Activated CD4-positive, alpha-beta T cell treated with anti-CD3 and anti-CD28 coated beads for 24 hours (primary cell): ENCODE measurements around the gene SLC66A2.
"Not testable (repeated sequence)": the region's sequence is repeated elsewhere in the genome, so short reads cannot be mapped to it uniquely, and the experiment has no call there.

ENCODE experiments used
- DNase-seq, 2 donors: peaks; one replicate each; pipeline ENCODE4 v3.0.0-alpha.2; 2020; ENCODE audit warnings: low read depth in 2 of 2

Gene SLC66A2

DNA sequence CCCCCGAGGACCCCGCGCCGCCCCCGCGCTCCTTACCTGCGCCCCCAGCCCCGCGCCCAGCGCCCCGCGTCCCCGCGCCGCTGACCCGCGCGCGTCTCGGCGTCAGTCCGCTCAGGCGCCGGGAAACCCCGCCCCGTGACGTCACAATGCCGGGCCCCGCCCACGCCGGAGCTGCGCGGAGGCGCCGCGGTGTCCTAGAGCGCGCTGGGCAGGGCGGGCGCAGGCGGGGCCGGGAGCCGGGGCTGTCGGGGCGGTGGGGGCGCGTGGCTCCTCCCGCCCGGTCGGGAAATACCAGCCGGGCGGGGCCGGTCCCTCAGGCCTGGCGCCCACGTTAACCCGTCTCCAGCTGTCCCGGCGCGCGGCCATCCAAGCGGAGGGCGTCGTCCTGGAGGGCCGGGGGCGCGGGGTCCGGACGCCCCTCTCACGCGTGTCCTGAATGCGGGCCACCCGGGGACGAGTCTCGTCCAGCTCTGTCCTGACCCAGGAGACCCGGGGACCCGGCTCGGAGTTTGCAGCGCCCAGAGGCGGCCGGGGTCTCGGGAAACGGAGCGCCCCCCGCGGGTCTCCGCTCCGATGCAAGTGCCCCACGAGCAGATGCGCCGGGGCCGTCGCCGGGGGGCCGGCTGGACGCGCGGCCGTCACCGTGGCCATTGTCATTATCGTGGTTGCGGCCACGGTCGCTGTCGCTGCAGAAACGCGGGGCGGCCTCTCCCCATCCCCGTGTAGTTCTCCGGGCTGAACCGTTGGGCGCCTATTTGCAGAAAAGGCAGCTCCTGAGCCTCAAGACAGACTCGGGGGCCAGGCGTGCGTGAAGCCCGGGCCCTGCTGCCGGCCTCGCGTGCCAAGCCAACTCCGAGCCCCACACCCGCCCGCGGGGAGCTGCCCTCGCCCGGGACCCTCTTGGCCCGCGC is at the start of gene SLC66A2:
Gene SLC66A2 (minus strand): TSS at position 109 of the 911 bp plus-strand sequence. CDS start 727 bp downstream, outside the sequence.
- DNase-seq, result peak; percentile 94

DNA sequence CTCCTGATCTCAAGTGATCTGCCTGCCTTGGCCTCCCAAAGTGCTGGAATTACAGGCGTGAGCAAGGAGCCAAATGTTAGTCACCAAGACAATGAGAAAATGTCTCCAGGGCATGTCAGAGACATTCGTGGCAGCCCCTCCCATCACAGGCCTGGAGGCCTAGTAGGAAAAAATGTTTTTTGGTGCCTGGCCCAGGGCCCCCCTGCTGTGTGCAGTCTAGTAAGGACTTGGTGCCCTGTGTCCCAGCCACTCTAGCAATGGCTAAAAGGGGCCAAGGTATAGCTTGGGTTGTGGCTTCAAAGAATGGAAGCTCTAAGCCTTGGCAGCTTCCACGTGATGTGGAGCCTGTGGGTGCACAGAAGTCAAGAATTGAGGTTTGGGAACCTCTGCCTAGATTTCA is 49.4 kb upstream of the SLC66A2 start:
- no peak for DNase-seq

DNA sequence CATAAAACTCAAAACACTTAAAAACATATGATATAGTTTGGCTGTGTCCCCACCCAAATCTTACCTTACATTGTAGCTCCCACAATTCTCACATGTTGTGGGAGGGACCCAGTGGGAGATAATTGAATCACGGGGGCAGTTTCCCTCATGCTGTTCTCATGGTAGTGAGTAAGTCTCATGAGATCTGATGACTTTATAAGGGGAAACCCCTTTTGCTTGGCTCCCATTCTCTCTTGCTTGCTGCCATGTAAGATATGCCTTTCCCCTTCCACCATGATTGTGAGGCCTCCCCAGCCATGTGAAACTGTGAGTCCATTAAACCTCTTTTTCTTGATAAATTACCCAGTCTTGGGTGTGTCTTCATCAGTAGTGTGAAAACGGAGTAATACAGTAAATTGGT is 48.2 kb upstream of the SLC66A2 start:
- DNase-seq, result not testable (repeated sequence)

DNA sequence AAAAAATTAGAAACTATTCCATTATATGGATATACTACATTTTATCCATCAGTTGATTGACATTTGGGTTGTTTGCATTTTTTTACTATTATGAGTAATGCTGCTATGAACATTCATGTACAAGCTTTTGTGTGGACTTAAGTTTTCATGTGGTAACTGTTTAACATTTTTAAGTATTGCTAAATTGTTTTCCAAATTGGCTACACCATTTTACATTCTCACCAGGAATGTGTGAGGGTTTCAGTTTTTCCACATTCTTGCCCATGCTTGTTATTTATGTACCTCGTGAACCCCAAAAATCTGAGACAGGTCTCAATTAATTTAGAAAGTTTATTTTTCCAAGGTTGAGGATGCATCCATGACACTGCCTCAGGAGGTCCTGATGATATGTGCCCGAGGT is 40.0 kb upstream of the SLC66A2 start:
- no peak for DNase-seq

DNA sequence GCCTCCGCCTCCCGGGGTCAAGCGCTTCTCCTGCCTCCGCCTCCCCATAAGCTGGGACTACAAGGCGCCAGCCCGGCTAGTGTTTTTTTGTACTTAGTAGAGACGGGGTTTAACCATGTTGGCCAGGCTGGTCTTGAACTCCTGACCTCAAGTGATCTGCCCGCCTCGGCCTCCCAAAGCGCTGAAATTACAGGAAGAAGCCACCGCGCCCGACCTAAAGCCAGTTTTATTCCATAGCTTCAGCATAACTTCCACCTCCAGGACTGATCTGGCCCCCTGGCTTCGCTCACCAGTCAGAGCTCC is 37.7 kb upstream of the SLC66A2 start:
- no peak for DNase-seq

DNA sequence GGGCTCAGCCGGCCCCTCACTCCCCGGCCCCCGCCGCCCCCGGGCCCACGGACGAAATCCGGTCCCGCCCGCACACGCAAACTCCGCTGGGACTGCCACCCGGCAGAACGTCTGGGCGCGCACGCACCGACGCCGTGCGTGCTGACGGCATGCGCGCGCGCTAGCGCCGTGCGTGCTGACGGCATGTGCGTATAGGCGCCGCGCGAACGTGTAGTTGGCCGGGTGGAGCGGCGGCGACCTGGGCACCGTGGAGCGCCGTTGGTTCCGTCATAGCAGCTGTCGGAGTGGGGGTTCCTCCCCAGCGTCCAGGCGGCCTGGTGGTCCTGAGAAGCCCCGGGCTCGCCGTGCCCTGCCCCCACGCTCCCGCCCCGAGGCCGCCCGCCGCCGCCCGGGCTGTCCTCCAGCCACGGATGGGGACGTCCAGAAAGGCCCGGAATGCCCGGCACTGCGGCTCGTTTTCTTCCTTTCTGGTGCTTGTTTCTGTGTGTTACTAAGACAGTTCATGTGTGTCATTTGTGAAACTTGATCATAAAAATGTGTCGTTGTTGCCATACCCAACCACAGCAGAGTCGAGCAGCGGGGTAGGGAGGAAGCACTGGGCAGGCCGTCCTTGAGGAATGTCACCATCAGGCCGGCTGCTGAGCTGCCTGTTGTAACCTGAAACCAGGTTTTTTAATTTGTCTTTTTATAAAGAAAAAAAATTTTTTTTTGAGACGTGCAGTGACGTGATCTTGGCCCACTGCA is 37.2 kb upstream of the SLC66A2 start, which contains the start of gene TXNL4A:
Gene TXNL4A (minus strand): TSS at position 113 of the 744 bp plus-strand sequence. CDS start 171 bp downstream, outside the sequence.
- DNase-seq, result peak; percentile 69 to 79

DNA sequence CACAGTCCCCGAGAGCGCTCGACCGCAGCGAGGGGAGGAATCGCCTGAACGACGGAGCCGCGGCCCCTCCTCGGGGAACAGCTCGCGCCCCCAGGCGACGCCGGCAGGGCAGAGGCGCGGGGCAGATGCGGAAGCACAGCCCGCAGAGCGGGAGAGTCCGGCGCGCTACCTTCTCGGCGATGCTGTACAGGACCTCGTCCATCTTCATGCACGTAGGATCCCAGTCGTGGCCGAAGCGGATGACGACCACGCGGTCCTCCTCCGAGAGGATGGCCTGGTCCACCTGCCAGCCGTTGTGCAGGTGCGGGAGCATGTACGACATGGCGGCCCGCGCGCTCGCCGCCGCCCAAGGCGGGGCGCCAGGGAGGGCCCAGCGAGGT is 36.6 kb upstream of the SLC66A2 start:
- peak; percentile 34 to 35 for DNase-seq

DNA sequence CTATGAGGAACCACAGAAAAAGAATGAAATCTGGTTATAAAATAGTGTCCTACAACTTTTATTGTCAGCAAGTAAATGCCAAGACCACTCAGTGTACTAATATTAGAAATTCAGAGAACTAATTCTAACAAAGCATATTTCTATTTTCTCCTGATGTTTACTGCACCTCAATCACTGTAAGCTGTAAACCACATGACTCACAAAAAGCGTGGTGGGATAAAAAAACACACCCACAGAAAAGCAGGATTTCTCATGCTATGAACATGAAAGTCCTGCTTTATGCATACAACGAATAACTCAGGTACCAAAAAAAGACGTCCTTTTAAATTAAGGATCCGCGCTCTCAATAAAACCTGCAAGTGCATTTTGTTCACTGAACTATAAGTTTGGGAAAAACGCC is 36.1 kb upstream of the SLC66A2 start:
- no peak for DNase-seq

DNA sequence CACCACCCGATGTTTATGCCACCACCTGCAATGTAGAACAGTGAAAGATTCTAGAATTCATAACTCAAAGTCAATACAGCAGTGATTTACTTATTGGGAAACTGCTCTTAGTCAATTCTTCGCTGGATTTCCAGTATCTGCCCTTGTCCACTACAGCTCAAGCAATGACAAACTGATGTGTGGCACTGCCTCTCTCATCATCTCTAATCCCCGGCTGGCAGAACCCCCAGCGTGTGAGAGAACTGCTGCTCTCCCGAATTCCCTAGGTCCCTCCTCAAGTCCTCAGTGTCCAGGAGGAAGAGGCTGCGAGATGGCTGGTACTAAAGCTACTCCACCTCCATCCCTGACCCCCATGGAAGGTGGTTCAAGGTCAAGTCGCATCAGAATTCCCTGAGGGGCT is 35.3 kb upstream of the SLC66A2 start:
- no peak for DNase-seq

DNA sequence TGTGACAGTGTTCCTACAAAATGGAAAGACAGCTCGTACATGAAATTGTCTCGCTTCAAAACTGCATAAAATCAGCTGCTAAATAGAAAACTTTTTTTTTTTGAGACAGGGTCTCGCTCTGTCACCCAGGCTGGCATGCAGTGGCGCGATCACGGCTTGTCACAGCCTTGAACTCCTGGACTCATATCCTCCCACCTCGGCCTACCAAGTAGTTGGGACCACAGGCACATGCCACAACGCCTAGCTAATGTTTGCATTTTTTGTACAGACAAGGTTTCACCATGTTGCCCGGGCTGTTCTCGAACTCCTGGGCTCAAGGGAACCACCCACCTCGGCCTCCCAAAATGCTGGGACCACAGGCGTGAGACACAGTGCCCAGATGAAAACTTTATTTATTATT is 33.7 kb upstream of the SLC66A2 start:
- no peak for DNase-seq

DNA sequence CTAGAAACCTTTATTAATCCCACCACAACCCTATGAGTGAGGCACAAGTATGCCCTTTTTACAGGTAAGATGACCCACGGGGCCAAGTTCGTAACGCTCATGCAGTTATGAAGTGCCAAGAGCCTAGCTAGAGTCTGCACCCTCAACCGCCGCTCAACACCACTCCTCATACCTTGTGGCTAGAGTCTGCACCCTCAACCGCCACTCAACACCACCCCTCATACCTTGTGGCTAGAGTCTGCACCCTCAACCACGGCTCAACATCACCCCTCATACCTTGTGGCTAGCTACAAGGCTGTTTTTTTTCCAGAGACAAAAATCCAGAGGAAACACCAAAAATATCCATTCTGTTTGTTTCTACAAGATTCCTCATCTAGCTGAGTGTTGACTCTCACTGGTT is 32.3 kb upstream of the SLC66A2 start:
- no peak for DNase-seq

DNA sequence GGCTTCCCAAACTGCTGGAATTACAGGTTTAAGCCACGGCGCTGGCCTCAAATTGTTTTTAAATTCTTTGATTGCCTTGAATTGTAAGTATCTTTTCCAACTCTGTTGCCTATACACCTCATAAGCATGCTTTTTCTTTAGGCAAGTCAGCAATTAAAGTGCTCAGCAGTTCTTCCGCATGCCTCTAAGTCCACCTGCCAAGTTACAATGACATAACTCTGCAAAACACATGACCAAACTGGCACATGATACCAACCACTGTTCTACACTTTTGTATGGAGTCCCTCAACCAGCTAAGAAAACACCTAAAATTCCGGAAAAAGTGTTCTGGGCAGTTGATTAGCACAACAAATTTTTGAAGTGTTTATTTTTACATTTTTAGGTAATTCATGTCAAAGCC is 31.8 kb upstream of the SLC66A2 start:
- no peak for DNase-seq

DNA sequence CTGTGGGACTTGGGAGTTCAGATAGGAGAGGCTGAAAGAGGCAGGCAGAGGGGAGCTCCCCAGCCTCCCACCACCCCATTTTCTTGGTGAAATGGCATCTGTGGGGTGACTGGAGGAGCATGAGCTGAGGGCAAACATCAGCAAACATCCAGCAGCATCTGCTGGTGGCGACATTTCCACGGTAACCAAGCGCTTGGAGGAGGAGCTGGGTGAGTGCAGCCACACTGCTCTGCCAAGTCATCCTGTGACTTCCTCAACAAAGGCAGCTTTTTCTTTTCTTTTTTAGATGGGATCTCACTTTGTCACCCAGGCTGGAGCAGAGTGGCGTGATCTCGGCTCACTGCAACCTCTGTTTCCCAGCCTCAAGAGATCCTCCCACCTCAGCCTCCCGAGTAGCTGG is 31.3 kb upstream of the SLC66A2 start:
- DNase-seq, result no peak

DNA sequence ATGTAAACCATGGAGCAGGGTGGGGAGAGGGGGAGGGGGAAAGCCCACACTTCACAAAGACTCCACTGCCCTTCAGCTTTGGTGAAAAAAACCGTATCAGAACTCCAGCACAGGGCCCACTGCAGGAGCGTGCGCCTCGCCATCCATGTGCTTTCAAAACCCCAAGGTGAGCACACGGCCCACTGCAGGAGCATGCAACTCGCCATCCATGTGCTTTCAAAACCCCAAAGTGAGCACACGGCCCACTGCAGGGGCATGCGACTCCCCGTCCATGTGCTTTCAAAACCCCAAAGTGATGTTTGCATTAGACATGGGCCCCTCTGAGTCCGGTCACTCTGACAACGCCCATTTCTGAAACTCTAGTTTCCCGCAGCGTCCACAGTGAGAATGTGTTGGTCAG is 29.1 kb upstream of the SLC66A2 start:
- DNase-seq, result no peak

DNA sequence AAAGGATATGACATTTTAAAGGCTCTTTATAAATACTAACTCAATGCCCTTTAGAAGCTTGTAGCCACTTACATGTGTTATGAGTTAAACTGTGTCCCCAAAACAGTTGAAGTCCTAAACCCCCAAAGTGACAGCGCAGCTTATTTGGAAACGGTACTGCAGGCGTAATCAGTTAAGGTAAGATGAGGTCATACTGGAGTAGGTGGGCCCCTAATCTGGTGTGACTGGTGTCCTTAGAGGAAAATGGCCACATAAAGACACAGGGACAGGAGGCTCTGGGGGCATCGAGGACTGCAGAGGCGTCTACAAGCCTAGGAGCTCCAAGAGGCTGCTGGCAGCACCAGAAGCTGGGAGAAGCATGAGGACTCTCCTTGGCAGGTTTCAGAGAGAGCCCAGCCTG is 28.4 kb upstream of the SLC66A2 start:
- no peak for DNase-seq

DNA sequence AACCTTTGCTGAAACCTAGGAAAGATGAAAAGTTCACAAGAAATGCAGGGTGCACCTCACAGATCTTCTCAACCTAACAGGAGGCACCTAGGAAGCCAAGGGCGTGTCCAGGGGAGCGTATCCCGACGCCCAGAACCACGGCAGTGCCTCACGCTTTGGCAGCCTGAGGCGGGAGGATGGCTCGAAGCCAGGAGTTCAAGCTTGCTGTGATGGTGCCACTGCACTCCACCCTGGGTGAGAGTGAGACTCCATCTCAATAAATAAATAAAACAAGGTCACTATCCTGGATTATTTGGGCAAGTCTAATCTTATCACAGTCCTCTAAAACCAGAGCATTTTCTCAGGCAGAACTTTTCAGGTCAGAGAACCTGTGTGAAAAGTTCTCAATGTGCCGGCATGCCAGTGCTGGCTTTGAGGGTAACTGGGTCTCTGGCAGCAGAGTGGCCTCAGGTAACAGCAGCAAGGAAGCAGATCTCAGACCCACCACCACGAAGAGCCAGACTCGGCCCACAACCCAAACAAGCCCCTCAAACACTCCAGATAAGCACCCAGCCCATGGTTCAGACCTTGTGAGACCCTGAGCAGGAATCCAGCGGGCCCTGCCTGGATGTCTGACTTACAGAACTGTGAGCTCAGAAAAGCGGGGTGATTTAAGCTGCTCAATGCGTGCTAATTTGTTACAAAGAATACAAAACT is 24.7 kb upstream of the SLC66A2 start:
- no peak for DNase-seq

DNA sequence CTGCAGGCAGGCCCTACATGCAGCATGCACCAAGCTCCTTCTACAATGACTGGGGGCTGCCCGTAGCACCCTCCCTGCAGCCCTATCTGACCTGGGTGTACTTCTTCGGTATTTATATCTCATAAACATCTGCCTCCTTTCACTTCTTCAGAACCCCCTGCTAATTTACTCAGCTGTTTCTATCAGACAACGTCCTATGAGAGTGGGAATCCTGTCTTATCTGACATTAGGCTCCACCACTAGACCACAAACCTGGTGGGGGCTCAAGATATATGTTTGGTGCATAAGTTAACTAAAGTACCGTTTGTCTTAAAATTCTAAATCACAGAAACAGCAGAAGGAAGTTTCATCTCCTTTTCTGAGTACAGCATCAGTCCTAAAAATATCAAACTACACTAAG is 23.6 kb upstream of the SLC66A2 start:
- DNase-seq, result no peak

DNA sequence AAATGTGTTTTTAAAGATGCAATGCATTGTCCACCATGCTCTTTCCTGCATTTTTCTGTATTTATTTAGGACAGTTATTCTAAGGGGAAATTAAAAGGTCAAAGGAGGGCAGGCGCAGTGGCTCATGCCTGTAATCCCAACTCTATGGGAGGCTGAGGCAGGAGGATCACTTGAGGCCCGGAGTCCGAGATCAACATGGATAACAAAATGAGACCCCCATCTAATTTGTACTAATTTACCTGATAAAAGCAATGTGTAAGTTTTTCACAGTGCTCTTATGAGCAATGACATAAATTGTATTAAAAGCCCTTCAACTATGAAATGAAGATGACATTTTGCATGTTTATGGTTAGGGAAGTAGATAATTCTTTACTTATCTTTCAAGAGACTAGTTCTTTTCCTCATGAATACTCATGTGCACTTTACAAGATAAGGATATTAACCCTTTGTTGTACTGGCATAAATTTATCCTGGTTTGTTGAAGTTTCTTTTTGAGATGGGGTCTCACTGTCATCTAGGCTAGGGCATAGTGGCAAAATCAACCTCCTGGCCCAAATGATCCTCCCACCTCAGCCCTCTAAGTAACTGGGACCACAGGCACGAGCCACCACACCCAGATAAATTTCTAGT is 22.7 kb upstream of the SLC66A2 start:
- DNase-seq, result no peak

DNA sequence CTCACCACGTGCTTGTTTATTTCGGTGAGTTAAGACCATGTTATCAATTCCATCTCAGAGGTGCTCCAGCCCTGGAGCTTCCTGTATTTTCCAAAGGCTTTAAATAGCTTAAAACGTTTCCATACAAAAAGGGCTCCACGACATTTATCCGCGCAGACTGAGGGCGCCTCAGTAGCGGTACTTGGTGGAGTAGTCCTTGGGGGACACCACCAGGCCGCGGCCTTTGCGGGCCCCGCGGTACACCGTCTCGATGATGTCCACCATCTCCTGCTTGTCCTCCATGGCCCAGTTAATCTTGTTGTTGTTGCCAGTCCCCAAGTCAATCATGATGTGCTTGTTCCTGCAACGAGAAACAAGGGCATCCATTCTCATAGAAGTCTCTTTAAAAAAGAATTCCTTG is 22.1 kb upstream of the SLC66A2 start:
- no peak for DNase-seq

DNA sequence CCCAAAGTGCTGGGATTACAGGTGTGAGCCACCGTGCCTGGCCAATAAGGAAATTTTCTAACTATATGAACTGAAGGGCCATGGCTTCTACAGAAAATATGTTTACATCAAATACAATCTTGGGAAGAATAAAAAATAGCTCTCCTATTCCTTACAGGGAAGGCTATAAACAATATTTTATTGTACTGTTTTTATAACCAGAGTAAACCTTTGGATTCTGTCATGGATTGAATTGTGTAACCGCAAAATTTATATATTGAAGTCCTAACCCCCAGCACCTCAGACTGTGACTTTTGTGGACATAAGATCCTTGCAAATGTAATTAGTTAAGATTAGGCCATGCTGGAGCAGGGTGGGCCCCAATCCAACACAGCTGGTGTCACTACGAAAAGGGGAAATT is 21.3 kb upstream of the SLC66A2 start:
- DNase-seq, result no peak

DNA sequence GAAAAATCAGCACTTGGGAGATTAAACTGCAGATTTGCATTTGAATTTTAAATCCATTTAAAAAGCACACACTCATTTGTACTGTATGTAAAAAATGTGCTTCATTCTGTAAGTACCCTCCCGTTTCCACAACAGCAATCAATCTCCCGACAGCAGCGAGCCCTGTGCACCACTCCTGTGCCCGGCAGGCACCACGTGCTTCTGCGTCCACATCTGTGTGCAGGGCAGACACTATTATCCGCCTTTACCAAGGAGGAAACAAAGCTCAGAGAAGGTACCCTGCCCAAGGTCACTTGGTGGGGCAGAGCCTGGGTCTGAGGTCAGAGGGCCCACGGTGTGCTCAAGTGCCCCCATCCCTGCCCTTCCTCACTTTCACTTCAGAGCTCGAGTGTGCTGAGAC is 20.5 kb upstream of the SLC66A2 start:
- no peak for DNase-seq
